HEK293 (cell line): ENCODE results near the gene TAGAP.
"Not testable (repeated sequence)": the region's sequence is repeated elsewhere in the genome, so short reads cannot be mapped to it uniquely, and the experiment has no call there.

Source experiments
- REST ChIP-seq: fragments of 450-650 bp; formaldehyde crosslinking; IDR thresholded peaks from 2 replicates; pipeline ENCODE4 v1.5.1; 2016; ENCODE audit warnings: missing biosample characterization, missing genetic modification characterization
- ZNF138 ChIP-seq: fragments of 450-650 bp; formaldehyde crosslinking; IDR thresholded peaks from 2 replicates; pipeline ENCODE4 v1.5.1; 2016; ENCODE audit warnings: missing biosample characterization, missing genetic modification characterization, borderline replicate concordance
- ZNF335 ChIP-seq: fragments of 450-650 bp; formaldehyde crosslinking; conservative IDR thresholded peaks from 2 replicates; pipeline ENCODE4 v1.5.1; 2016; ENCODE audit warnings: missing biosample characterization, missing genetic modification characterization
- TF ChIP-seq, protein P1 (sequence below): fragments of 450-650 bp; formaldehyde crosslinking; IDR thresholded peaks from 2 replicates; pipeline ENCODE4 v1.5.1; 2016; ENCODE audit warnings: missing biosample characterization, missing genetic modification characterization
- TF ChIP-seq, protein P2 (sequence below): fragments of 450-650 bp; formaldehyde crosslinking; IDR thresholded peaks from 2 replicates; pipeline ENCODE4 v1.5.1; 2016; ENCODE audit warnings: missing biosample characterization, missing genetic modification characterization, low read depth

- TF ChIP-seq ZNF335, REST, ZNF138 (tag by site-specific recombination): not testable (repeated sequence)
- TF ChIP-seq, protein P1, sequence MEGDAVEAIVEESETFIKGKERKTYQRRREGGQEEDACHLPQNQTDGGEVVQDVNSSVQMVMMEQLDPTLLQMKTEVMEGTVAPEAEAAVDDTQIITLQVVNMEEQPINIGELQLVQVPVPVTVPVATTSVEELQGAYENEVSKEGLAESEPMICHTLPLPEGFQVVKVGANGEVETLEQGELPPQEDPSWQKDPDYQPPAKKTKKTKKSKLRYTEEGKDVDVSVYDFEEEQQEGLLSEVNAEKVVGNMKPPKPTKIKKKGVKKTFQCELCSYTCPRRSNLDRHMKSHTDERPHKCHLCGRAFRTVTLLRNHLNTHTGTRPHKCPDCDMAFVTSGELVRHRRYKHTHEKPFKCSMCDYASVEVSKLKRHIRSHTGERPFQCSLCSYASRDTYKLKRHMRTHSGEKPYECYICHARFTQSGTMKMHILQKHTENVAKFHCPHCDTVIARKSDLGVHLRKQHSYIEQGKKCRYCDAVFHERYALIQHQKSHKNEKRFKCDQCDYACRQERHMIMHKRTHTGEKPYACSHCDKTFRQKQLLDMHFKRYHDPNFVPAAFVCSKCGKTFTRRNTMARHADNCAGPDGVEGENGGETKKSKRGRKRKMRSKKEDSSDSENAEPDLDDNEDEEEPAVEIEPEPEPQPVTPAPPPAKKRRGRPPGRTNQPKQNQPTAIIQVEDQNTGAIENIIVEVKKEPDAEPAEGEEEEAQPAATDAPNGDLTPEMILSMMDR (tag by site-specific recombination) = not testable (repeated sequence)
- TF ChIP-seq, protein P2, sequence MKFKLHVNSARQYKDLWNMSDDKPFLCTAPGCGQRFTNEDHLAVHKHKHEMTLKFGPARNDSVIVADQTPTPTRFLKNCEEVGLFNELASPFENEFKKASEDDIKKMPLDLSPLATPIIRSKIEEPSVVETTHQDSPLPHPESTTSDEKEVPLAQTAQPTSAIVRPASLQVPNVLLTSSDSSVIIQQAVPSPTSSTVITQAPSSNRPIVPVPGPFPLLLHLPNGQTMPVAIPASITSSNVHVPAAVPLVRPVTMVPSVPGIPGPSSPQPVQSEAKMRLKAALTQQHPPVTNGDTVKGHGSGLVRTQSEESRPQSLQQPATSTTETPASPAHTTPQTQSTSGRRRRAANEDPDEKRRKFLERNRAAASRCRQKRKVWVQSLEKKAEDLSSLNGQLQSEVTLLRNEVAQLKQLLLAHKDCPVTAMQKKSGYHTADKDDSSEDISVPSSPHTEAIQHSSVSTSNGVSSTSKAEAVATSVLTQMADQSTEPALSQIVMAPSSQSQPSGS = not testable (repeated sequence)
Measured at GRCh38 chr6:159025224-159025623, 19.6 kb downstream of the TAGAP start.
